Osteoblast (primary cell): ENCODE measurements around the gene KRTAP5-7. TPM values are rescaled to one million over a fixed set of nuclear protein-coding genes. Genes with fewer than 3 reads are reported as not detected.

ENCODE experiments used
- DNase-seq: peaks from one replicate; pipeline ENCODE4 v3.0.0; 2011; ENCODE audit warnings: low spot score, mixed read lengths; ENCODE audit not compliant: insufficient read length; ENCODE audit errors: missing footprints
- H2AFZ ChIP-seq: 2 replicates; pipeline ENCODE4 v1.6.0; 2011; ENCODE audit warnings: mild to moderate bottlenecking, low read length
- H3K27ac ChIP-seq: 2 replicates; pipeline ENCODE4 v1.5.1; 2011; ENCODE audit warnings: mild to moderate bottlenecking, low read depth, low read length, moderate library complexity
- H3K27me3 ChIP-seq: 2 replicates; pipeline ENCODE4 v1.6.0; 2012; ENCODE audit warnings: mild to moderate bottlenecking, control low read depth, inconsistent platforms, low read length, moderate library complexity; ENCODE audit not compliant: insufficient read depth
- H3K36me3 ChIP-seq: 2 replicates; pipeline ENCODE4 v1.5.1; 2011; ENCODE audit warnings: mild to moderate bottlenecking, low read length, control low read depth, moderate library complexity; ENCODE audit not compliant: insufficient read depth
- H3K4me1 ChIP-seq: 2 replicates; pipeline ENCODE4 v1.5.1; 2011; ENCODE audit warnings: mild to moderate bottlenecking, low read length, control low read depth, moderate library complexity; ENCODE audit not compliant: insufficient read depth
- H3K4me2 ChIP-seq: 2 replicates; pipeline ENCODE4 v1.6.0; 2011; ENCODE audit warnings: mild to moderate bottlenecking, low read length; ENCODE audit not compliant: insufficient read depth
- H3K4me3 ChIP-seq: fragments of 200-600 bp; sonication (generic); 3 replicates; pipeline ENCODE4 v1.5.1; 2012; ENCODE audit warnings: mild to moderate bottlenecking, low read length, inconsistent platforms; ENCODE audit not compliant: insufficient read depth
- H3K79me2 ChIP-seq: 2 replicates; pipeline ENCODE4 v1.6.0; 2012; ENCODE audit warnings: mild to moderate bottlenecking, low read length, control low read depth, inconsistent platforms; ENCODE audit not compliant: insufficient read depth
- H3K9me3 ChIP-seq: 2 replicates; pipeline ENCODE4 v1.5.1; 2011; ENCODE audit warnings: low read depth, low read length, control low read depth
- H4K20me1 ChIP-seq: 2 replicates; pipeline ENCODE4 v1.6.0; 2012; ENCODE audit warnings: mild to moderate bottlenecking, low read length, control low read depth; ENCODE audit not compliant: insufficient read depth
- total RNA-seq: library from RNA; depleted of rRNA; stranded (reverse); fragments of >200 nt; gene quantifications from 2 replicates; pipeline ENCODE4 v1.2.3, GENCODE V29; 2012
- TF ChIP-seq, protein P1 (sequence below): IDR thresholded peaks from 2 replicates; pipeline ENCODE4 v1.5.1; 2011; ENCODE audit warnings: mild to moderate bottlenecking, low read depth, low read length, moderate library complexity; ENCODE audit errors: extremely low read depth

The KRTAP5-7 gene
- total RNA-seq, 1 donor, result 0.36 TPM

DNA sequence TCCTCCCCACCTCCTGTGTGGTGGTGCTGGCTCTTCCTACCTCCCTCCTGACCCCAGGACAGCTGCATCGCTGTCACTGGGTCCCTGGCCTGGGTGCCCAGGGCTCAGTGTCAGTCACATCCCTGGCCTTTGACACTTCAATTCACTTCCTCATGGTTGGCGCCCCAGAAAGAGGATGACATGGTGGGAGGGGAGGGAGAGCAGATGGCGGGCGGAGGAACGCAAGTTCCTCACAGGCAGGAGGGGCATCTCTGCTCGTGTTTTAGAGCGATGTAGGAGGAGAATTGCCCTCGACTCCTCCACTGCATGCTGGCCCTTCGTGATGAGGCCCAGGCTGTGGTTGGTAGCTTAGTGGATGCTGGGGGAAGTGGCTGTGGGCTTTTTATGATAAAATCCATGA lies 35.1 kb upstream of the KRTAP5-7 start:
- H3K27me3 ChIP-seq, result no peaks in the 10 kb centered on the region
- H3K36me3 ChIP-seq, result peaks cover 21% of the 10 kb centered on the region

DNA sequence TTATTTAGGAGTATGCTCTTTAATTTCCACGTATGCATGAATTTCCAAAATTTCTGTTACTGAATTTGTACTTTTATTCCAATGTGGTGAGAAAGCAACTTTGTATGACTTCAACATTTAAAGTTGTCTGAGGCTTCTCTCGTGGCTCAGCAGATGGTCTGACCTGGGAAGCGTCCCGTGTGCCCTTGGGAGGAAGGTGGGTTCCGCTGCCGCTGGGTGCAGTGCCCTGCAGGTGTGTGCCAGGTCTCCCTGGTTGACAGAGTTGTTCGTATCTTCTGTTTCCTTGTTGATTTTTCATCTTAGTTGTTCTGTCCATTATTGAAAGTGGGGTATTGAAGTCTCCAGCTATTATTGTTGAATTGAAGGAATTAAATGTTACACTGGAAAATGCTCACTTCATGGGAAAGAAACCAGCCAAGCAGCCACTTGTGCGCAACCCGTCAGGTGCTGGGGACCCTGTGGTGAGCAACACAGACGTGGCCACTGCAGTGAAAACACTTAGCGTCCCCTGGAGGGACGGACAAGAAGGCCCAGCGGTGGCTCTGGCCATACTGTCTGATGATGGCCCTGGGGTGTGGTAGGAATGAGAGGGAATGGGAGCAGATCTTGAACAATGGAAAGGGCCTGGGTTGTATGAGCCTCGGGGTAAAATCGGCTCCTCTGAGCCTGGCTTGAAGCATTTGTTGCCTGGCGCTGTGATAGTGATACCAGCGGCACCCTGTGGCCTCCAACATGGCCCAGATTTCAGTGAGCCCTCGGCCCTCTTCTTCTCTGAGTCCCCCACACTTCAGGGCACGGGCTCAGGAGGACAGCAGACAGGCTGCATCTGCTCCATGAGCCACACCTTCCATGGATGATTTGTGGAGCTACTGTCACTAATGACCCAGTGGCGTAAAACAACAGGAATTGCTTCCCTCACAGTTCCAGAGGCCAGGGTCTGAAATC lies 31.5 kb upstream of the KRTAP5-7 start:
- Histone ChIP-seq H3K4me1 (no peaks in the 10 kb centered on the region), H3K9me3 (no peaks in the 10 kb centered on the region), H3K4me2 (no peak overlapping the region), H2AFZ (no peak overlapping the region), H3K4me3 (no peak overlapping the region), H3K79me2 (no peaks in the 10 kb centered on the region), H4K20me1 (peaks cover 2% of the 10 kb centered on the region), H3K36me3 (peaks cover 35% of the 10 kb centered on the region), H3K27ac (no peak overlapping the region), H3K27me3 (no peaks in the 10 kb centered on the region)
- TF ChIP-seq, protein P1, sequence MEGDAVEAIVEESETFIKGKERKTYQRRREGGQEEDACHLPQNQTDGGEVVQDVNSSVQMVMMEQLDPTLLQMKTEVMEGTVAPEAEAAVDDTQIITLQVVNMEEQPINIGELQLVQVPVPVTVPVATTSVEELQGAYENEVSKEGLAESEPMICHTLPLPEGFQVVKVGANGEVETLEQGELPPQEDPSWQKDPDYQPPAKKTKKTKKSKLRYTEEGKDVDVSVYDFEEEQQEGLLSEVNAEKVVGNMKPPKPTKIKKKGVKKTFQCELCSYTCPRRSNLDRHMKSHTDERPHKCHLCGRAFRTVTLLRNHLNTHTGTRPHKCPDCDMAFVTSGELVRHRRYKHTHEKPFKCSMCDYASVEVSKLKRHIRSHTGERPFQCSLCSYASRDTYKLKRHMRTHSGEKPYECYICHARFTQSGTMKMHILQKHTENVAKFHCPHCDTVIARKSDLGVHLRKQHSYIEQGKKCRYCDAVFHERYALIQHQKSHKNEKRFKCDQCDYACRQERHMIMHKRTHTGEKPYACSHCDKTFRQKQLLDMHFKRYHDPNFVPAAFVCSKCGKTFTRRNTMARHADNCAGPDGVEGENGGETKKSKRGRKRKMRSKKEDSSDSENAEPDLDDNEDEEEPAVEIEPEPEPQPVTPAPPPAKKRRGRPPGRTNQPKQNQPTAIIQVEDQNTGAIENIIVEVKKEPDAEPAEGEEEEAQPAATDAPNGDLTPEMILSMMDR, result no peak
- no peak for DNase-seq

More for the DNA sequence above, 35.1 kb upstream of the KRTAP5-7 start:
- TF ChIP-seq, protein P1, result no peak
- Histone ChIP-seq H3K4me2 (no peak overlapping the region), H3K79me2 (no peaks in the 10 kb centered on the region), H4K20me1 (peaks cover 5% of the 10 kb centered on the region), H2AFZ (no peak overlapping the region), H3K4me3 (no peak overlapping the region), H3K4me1 (no peaks in the 10 kb centered on the region), H3K27ac (no peak overlapping the region), H3K9me3 (no peaks in the 10 kb centered on the region)
- DNase-seq, result no peak

GRCh38 chr11:71496421-71496820 lies 30.6 kb upstream of the KRTAP5-7 start:
- Histone ChIP-seq H3K27me3 (no peaks in the 10 kb centered on the region), H3K36me3 (peaks cover 32% of the 10 kb centered on the region), H4K20me1 (peaks cover 2% of the 10 kb centered on the region), H3K9me3 (no peaks in the 10 kb centered on the region), H3K4me2 (no peak overlapping the region), H3K79me2 (no peaks in the 10 kb centered on the region), H3K4me1 (no peaks in the 10 kb centered on the region), H3K4me3 (no peak overlapping the region), H2AFZ (no peak overlapping the region), H3K27ac (no peak overlapping the region)
- TF ChIP-seq, protein P1, result no peak
- no peak for DNase-seq

GRCh38 chr11:71498091-71498490 lies 29.0 kb upstream of the KRTAP5-7 start:
- TF ChIP-seq, protein P1, result no peak
- H3K4me1 ChIP-seq, result no peaks in the 10 kb centered on the region
- peaks cover 33% of the 10 kb centered on the region for H3K36me3 ChIP-seq
- H4K20me1 ChIP-seq, result no peaks in the 10 kb centered on the region
- no peak for DNase-seq
- H3K9me3 ChIP-seq, result no peaks in the 10 kb centered on the region
- no peak overlapping the region for H2AFZ ChIP-seq
- H3K79me2 ChIP-seq, result no peaks in the 10 kb centered on the region
- H3K4me3 ChIP-seq, result no peak overlapping the region
- H3K27ac ChIP-seq, result no peak overlapping the region
- H3K4me2 ChIP-seq, result no peak overlapping the region
- H3K27me3 ChIP-seq, result no peaks in the 10 kb centered on the region
